Brain microvascular endothelial cell (primary cell): Measurements from ENCODE around the gene LINC00237.

Experiments used
- DNase-seq: peaks from one replicate; pipeline ENCODE4 v3.0.0-alpha.2; 2020
- H3K27ac ChIP-seq: fragments of 250-450 bp; sonication (Bioruptor Pico); 2 replicates; pipeline ENCODE4 v1.5.1; 2020; ENCODE audit warnings: mild to moderate bottlenecking, moderate library complexity
- H3K27me3 ChIP-seq: fragments of 250-450 bp; sonication (Bioruptor Pico); replicated peaks from 2 replicates; pipeline ENCODE4 v1.5.1; 2020; ENCODE audit warnings: mild to moderate bottlenecking
- H3K36me3 ChIP-seq: fragments of 250-450 bp; sonication (Bioruptor Pico); replicated peaks from 2 replicates; pipeline ENCODE4 v1.5.1; 2020; ENCODE audit warnings: mild to moderate bottlenecking
- H3K4me3 ChIP-seq: 2 replicates; pipeline ENCODE4 v1.5.1; 2011; ENCODE audit warnings: low read depth, mild to moderate bottlenecking, control low read depth, low read length, moderate library complexity
- CTCF ChIP-seq: IDR thresholded peaks from 2 replicates; pipeline ENCODE4 v1.5.1; 2011; ENCODE audit warnings: low read depth, mild to moderate bottlenecking, moderate library complexity, low read length, control low read depth, inconsistent platforms; ENCODE audit errors: missing control alignments
- in situ Hi-C: cut with HindIII; loops from 2 replicates; pipeline ENCODE4 v1.10.0; 2017; ENCODE audit warnings: low sequenced_read_pairs, low pct_ligation_motif_present

LINC00237 gene

GRCh38 chr20:21090111-21090618, 16.0 kb downstream of the LINC00237 start:
- in situ Hi-C loops, result no loop called here
- Histone ChIP-seq H3K4me3 (no peak overlapping the region), H3K27ac (no peak overlapping the region), H3K27me3 (no peaks in the 10 kb centered on the region), H3K36me3 (no peaks in the 10 kb centered on the region)
- no peak for TF ChIP-seq CTCF
- no peak for DNase-seq

DNA sequence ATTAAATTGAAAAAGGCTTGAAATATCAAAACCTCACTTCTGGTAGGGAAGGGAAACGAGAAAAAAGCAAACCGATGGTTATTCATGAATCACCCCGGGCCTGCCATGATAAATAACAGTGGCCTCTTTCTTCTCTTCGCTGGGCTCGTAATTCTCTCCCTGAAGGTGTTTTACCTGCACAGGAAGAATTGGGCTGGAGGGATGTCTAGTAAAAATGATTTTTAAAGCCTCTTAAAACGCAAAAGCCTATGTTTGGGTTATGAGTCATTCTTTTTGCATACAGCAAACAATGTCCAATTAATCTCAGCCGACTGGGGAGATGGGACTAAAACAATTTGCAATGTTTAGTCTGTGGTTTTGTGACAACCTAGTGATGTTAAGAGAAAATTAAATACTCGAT, 16.8 kb downstream of the LINC00237 start:
- Histone ChIP-seq H3K27me3 (no peaks in the 10 kb centered on the region), H3K27ac (no peak overlapping the region), H3K36me3 (no peaks in the 10 kb centered on the region), H3K4me3 (no peak overlapping the region)
- in situ Hi-C loops, result no loop called here
- no peak for TF ChIP-seq CTCF
- DNase-seq, result no peak

GRCh38 chr20:21087862-21088540, 18.2 kb downstream of the LINC00237 start:
- DNase-seq, result no peak
- in situ Hi-C loops, result no loop called here
- H3K27ac ChIP-seq, result no peak overlapping the region
- no peaks in the 10 kb centered on the region for H3K27me3 ChIP-seq
- H3K4me3 ChIP-seq, result no peak overlapping the region
- H3K36me3 ChIP-seq, result no peaks in the 10 kb centered on the region
- no peak for TF ChIP-seq CTCF

DNA sequence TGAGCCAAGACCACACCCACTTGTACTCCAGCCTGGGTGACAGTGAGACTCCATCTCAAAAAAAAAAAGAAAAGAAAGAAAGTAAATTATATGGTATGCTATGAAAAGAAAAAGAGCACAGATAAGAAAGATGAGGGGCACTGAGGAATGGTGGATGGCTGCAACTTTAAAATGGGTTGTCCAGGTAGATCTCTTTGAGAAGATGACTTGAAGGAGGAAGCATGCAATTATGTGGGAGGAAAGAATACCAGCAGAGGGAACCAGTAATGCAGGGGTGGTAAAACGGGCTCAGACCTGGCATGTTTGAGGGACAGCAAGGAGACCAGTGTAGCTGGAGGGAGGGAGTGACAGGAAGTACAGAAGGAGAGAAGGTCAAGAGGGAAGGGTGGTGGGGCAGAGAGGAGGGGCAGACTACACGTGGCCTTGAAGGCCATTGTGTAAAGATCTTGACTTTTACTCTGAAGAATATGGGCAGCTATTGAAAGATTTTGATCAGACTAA, 22.3 kb downstream of the LINC00237 start:
- H3K27ac ChIP-seq, result no peak overlapping the region
- no peaks in the 10 kb centered on the region for H3K36me3 ChIP-seq
- no peaks in the 10 kb centered on the region for H3K27me3 ChIP-seq
- no peak overlapping the region for H3K4me3 ChIP-seq
- no peak for DNase-seq
- in situ Hi-C loops, result no loop called here
- TF ChIP-seq CTCF, result no peak

DNA sequence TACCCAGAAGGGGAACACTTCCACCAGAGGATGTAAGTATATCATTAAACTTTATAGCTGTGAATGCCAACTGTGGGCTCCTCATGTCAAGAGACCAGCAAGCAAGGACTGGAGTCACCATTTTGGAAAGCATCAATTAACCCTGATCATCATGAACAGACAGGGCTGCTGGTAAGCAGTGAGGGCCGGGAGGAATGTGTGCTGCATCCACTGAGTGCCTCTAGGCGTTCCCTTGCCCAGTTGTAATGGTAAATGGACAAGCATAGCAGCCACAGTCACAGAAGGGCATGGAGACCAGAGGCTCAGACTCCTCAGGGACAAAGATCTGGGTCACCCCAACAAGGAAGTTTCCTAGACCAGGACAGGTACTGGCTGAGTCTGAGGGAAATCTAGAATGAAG, 23.6 kb downstream of the LINC00237 start:
- in situ Hi-C loops, result no loop called here
- DNase-seq, result no peak
- no peaks in the 10 kb centered on the region for H3K27me3 ChIP-seq
- H3K4me3 ChIP-seq, result no peak overlapping the region
- TF ChIP-seq CTCF, result no peak
- no peaks in the 10 kb centered on the region for H3K36me3 ChIP-seq
- H3K27ac ChIP-seq, result no peak overlapping the region

DNA sequence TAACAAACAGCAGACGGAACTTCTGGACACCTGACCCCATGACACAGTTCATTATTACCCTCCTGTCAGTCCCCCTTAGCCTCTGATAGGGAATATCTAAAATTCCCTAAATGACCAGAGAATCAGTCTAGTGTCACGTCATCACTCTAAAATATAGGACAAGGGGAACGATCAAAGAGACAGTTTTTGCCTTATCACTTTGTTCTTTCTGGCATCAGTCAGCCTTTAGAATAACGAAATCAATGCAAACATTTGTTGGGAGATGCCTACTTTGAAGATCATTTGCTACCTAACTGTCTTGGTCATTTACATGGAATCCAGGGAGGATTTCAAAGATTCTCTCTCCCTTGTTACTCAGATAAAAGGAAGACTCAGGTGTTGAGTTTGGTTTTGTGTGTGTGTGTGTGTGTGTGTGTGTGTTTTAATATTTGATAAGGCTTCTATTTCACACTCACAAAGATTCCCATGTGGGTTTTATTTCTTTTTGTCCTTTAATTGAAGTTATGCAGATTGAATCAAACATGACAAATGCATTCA, 28.3 kb downstream of the LINC00237 start:
- Histone ChIP-seq H3K27ac (no peak overlapping the region), H3K36me3 (no peaks in the 10 kb centered on the region), H3K4me3 (no peak overlapping the region), H3K27me3 (no peaks in the 10 kb centered on the region)
- no peak for TF ChIP-seq CTCF
- in situ Hi-C loops, result no loop called here
- no peak for DNase-seq
